ENCODE measurements around the gene OBI1.

DNA sequence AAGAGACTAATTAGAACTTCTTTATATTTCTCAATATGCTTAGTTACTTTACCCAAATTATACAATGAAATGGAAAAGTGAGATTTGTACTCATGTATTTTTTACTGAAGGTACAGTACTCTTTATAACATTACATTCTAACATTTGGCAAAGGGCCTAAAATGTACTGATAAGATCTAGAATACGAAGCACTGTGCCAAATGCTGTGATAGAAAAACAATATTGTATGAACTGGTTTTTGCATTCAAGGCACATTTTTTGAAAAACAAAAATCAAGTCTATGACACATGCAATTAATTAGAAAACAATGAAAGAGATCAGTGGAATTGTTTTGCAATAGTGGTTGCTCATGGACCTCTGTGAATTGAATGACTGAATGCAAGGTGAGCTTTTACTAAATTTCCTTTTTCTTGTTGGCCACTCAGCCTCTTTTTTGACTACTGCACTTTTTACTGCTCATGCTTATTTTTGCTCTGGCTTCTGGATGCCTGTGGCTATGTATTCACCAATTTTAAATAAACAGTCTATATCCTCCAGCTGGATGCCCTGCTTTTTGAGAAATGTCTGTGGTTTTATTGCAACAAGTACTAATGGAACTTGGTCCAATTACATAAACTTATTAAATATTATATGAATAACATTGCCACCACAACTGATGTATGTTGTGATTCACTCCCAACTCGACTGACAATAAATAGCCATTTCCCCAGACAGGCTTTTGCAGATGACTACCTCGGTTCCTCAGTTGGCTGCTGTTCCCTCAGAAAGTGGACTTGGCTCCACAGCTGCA lies 41.4 kb upstream of the OBI1 start:
- TF ChIP-seq POLR2A (IDR thresholded peaks at IDR 0.05; ENCODE audit: low read depth, low read length): no peak
- no peak for TF ChIP-seq POLR2AphosphoS5 (IDR thresholded peaks at IDR 0.05; ENCODE audit: low read depth, low read length)
- no peak for TF ChIP-seq TAF1 (IDR thresholded peaks at IDR 0.05; ENCODE audit: borderline replicate concordance, low read depth, low read length)

Measured in GM12892 (cell line).